ENCODE data around the gene ZNF579.
A peak's percentile ranks its signal among the peaks of the same experiment; 100 is the strongest.
"Not testable (repeated sequence)": the region's sequence is repeated elsewhere in the genome, so short reads cannot be mapped to it uniquely, and the experiment has no call there.

The ZNF579 gene

GRCh38 chr19:55594996-55595545 is 14.4 kb upstream of the ZNF579 start:
- in situ Hi-C loops (cut with MboI; ENCODE audit: low sequenced_read_pairs) = no loop called here
- H3K27me3 ChIP-seq (ENCODE audit: low read depth) = no peaks in the 10 kb centered on the region
- H3K4me3 ChIP-seq = no peak overlapping the region
- DNase-seq (ENCODE audit: low spot score in 2 of 2) = no peak
- H3K9me3 ChIP-seq = no peaks in the 10 kb centered on the region
- H3K4me1 ChIP-seq = peaks cover 7% of the 10 kb centered on the region
- H3K36me3 ChIP-seq (replicated peaks) = peaks cover 23% of the 10 kb centered on the region

- H3K4me1 ChIP-seq = peaks cover 2% of the 10 kb centered on the region; the same call in 1 of the 2 replicates
- in situ Hi-C loops (cut with MboI; ENCODE audit: low sequenced_read_pairs) = no loop called here
- no peaks in the 10 kb centered on the region for H3K27me3 ChIP-seq (ENCODE audit: low read depth)
- H3K36me3 ChIP-seq (replicated peaks) = peaks cover 23% of the 10 kb centered on the region
- no peak for DNase-seq (ENCODE audit: low spot score in 2 of 2)
- H3K9me3 ChIP-seq = no peaks in the 10 kb centered on the region
- no peak overlapping the region for H3K4me3 ChIP-seq
Measured at GRCh38 chr19:55593096-55593772, 12.6 kb upstream of the ZNF579 start.

GRCh38 chr19:55592391-55593090 is 11.9 kb upstream of the ZNF579 start:
- H3K4me1 ChIP-seq = peaks cover 3% of the 10 kb centered on the region
- no peaks in the 10 kb centered on the region for H3K9me3 ChIP-seq
- no peak for DNase-seq (ENCODE audit: low spot score in 2 of 2)
- no peaks in the 10 kb centered on the region for H3K27me3 ChIP-seq (ENCODE audit: low read depth)
- H3K4me3 ChIP-seq = no peak overlapping the region
- H3K36me3 ChIP-seq (replicated peaks) = peaks cover 23% of the 10 kb centered on the region
- in situ Hi-C loops (cut with MboI; ENCODE audit: low sequenced_read_pairs) = no loop called here

GRCh38 chr19:55591555-55591954 is 10.9 kb upstream of the ZNF579 start:
- Histone ChIP-seq H3K36me3 (replicated peaks) (peaks cover 13% of the 10 kb centered on the region), H3K9me3 (no peaks in the 10 kb centered on the region), H3K4me1 (peaks cover 10% of the 10 kb centered on the region), H3K4me3 (no peak overlapping the region), H3K27me3 (ENCODE audit: low read depth) (no peaks in the 10 kb centered on the region)
- in situ Hi-C loops (cut with MboI; ENCODE audit: low sequenced_read_pairs) = no loop called here
- DNase-seq (ENCODE audit: low spot score in 2 of 2) = peak in 1 of 2 experiments; percentile 37

- in situ Hi-C loops (cut with MboI; ENCODE audit: low sequenced_read_pairs) = no loop called here
- Histone ChIP-seq H3K9me3 (no peaks in the 10 kb centered on the region), H3K27me3 (ENCODE audit: low read depth) (no peaks in the 10 kb centered on the region), H3K4me1 (peaks cover 17% of the 10 kb centered on the region), H3K36me3 (replicated peaks) (peaks cover 11% of the 10 kb centered on the region), H3K4me3 (no peak overlapping the region)
- peak in 1 of 2 experiments; percentile 63 for DNase-seq (ENCODE audit: low spot score in 2 of 2)
Measured at GRCh38 chr19:55590617-55591016, 10.0 kb upstream of the ZNF579 start.

GRCh38 chr19:55590109-55590508 is 9.5 kb upstream of the ZNF579 start:
- in situ Hi-C loops (cut with MboI; ENCODE audit: low sequenced_read_pairs) = no loop called here
- 0 out of 2 replicates have a peak, but pooled peaks cover 3% of the 10 kb centered on the region for H3K9me3 ChIP-seq
- no peak for DNase-seq (ENCODE audit: low spot score in 2 of 2)

GRCh38 chr19:55588738-55589137 is 8.1 kb upstream of the ZNF579 start:
- Histone ChIP-seq H3K9me3 (0 out of 2 replicates have a peak, but pooled peaks cover 3% of the 10 kb centered on the region), H3K4me1 (peaks cover 21% of the 10 kb centered on the region), H3K4me3 (no peak overlapping the region), H3K36me3 (replicated peaks) (peaks cover 3% of the 10 kb centered on the region; the same call in 1 of the 2 replicates), H3K27me3 (ENCODE audit: low read depth) (no peaks in the 10 kb centered on the region)
- no peak for DNase-seq (ENCODE audit: low spot score in 2 of 2)
- in situ Hi-C loops (cut with MboI; ENCODE audit: low sequenced_read_pairs) = no loop called here

More at GRCh38 chr19:55590109-55590508, 9.5 kb upstream of the ZNF579 start:
- Histone ChIP-seq H3K27me3 (ENCODE audit: low read depth) (no peaks in the 10 kb centered on the region), H3K4me1 (peaks cover 21% of the 10 kb centered on the region), H3K36me3 (replicated peaks) (peaks cover 6% of the 10 kb centered on the region), H3K4me3 (no peak overlapping the region)

GRCh38 chr19:55586976-55587668 is 6.5 kb upstream of the ZNF579 start:
- peaks cover 21% of the 10 kb centered on the region for H3K4me1 ChIP-seq
- 0 out of 2 replicates have a peak, but pooled peaks cover 3% of the 10 kb centered on the region for H3K9me3 ChIP-seq
- H3K36me3 ChIP-seq (replicated peaks) = no peaks in the 10 kb centered on the region
- in situ Hi-C loops (cut with MboI; ENCODE audit: low sequenced_read_pairs) = no loop called here
- peak; percentile 89 to 98 for DNase-seq (ENCODE audit: low spot score in 2 of 2)
- H3K4me3 ChIP-seq = peak overlapping the region; percentile 27
- H3K27me3 ChIP-seq (ENCODE audit: low read depth) = no peaks in the 10 kb centered on the region

GRCh38 chr19:55585658-55586339 is 5.2 kb upstream of the ZNF579 start:
- DNase-seq (ENCODE audit: low spot score in 2 of 2) = peak; percentile 38 to 90
- H3K4me3 ChIP-seq = peak overlapping the region; percentile 9; the same call in 1 of the 2 replicates
- no peaks in the 10 kb centered on the region for H3K27me3 ChIP-seq (ENCODE audit: low read depth)
- peaks cover 21% of the 10 kb centered on the region for H3K4me1 ChIP-seq
- 0 out of 2 replicates have a peak, but pooled peaks cover 3% of the 10 kb centered on the region for H3K9me3 ChIP-seq
- no peaks in the 10 kb centered on the region for H3K36me3 ChIP-seq (replicated peaks)
- in situ Hi-C loops (cut with MboI; ENCODE audit: low sequenced_read_pairs) = no loop called here

GRCh38 chr19:55584871-55585270 is 4.2 kb upstream of the ZNF579 start:
- Histone ChIP-seq H3K27me3 (ENCODE audit: low read depth) (no peaks in the 10 kb centered on the region), H3K9me3 (0 out of 2 replicates have a peak, but pooled peaks cover 3% of the 10 kb centered on the region), H3K4me3 (no peak overlapping the region), H3K4me1 (peaks cover 21% of the 10 kb centered on the region), H3K36me3 (replicated peaks) (no peaks in the 10 kb centered on the region)
- in situ Hi-C loops (cut with MboI; ENCODE audit: low sequenced_read_pairs) = no loop called here
- no peak for DNase-seq (ENCODE audit: low spot score in 2 of 2)

- peaks cover 21% of the 10 kb centered on the region for H3K4me1 ChIP-seq
- H3K9me3 ChIP-seq; H3K27me3 ChIP-seq (ENCODE audit: low read depth); H3K4me3 ChIP-seq; in situ Hi-C loops (cut with MboI; ENCODE audit: low sequenced_read_pairs); DNase-seq (ENCODE audit: low spot score in 2 of 2); H3K36me3 ChIP-seq (replicated peaks): not testable (repeated sequence)
Measured at GRCh38 chr19:55583897-55584296, 3.2 kb upstream of the ZNF579 start.

GRCh38 chr19:55582284-55582683 is 1.6 kb upstream of the ZNF579 start:
- in situ Hi-C loops (cut with MboI; ENCODE audit: low sequenced_read_pairs) = not testable (repeated sequence)

GRCh38 chr19:55581823-55582223 is 1.2 kb upstream of the ZNF579 start:
- in situ Hi-C loops (cut with MboI; ENCODE audit: low sequenced_read_pairs) = no loop called here
- no peak for DNase-seq (ENCODE audit: low spot score in 2 of 2)
- H3K36me3 ChIP-seq (replicated peaks) = peaks cover 4% of the 10 kb centered on the region
- H3K4me3 ChIP-seq = no peak overlapping the region
- H3K4me1 ChIP-seq = peaks cover 14% of the 10 kb centered on the region
- H3K27me3 ChIP-seq (ENCODE audit: low read depth) = no peaks in the 10 kb centered on the region
- H3K9me3 ChIP-seq = 0 out of 2 replicates have a peak, but pooled peaks cover 3% of the 10 kb centered on the region

More at GRCh38 chr19:55582284-55582683, 1.6 kb upstream of the ZNF579 start:
- peaks cover 17% of the 10 kb centered on the region for H3K4me1 ChIP-seq
- not testable (repeated sequence) for H3K27me3 ChIP-seq (ENCODE audit: low read depth); DNase-seq (ENCODE audit: low spot score in 2 of 2); H3K9me3 ChIP-seq; H3K4me3 ChIP-seq; H3K36me3 ChIP-seq (replicated peaks)
